H9 (cell line): Measurements from ENCODE around the gene CSRNP2. TPM values are rescaled to one million over a fixed set of nuclear protein-coding genes. Genes with fewer than 3 reads are reported as not detected.
A peak's percentile ranks its signal among the peaks of the same experiment; 100 is the strongest.

Experiments used
- DNase-seq: peaks from one replicate; pipeline ENCODE4 v3.0.0-alpha.2; 2017
- H2AFZ ChIP-seq: one replicate; pipeline ENCODE4 v1.6.1; 2013; ENCODE audit warnings: mild to moderate bottlenecking, low read length, control low read depth, moderate library complexity
- H2AK5ac ChIP-seq: 2 replicates; pipeline ENCODE4 v1.6.1; 2013; ENCODE audit warnings: low read length, control low read depth, mixed read lengths; ENCODE audit not compliant: insufficient read length
- H2BK120ac ChIP-seq: one replicate; pipeline ENCODE4 v1.6.1; 2013; ENCODE audit warnings: low read depth, mild to moderate bottlenecking, low read length, control low read depth, inconsistent platforms; ENCODE audit not compliant: poor library complexity, severe bottlenecking
- H2BK12ac ChIP-seq: 2 replicates; pipeline ENCODE4 v1.6.1; 2013; ENCODE audit warnings: low read length, control low read depth, mixed read lengths, low read depth; ENCODE audit not compliant: insufficient read length
- H2BK15ac ChIP-seq: 2 replicates; pipeline ENCODE4 v1.6.1; 2013; ENCODE audit warnings: low read depth, low read length, control low read depth
- H2BK20ac ChIP-seq: one replicate; pipeline ENCODE4 v1.6.1; 2013; ENCODE audit warnings: low read depth, mild to moderate bottlenecking, low read length, control low read depth, inconsistent platforms; ENCODE audit not compliant: poor library complexity, severe bottlenecking
- H2BK5ac ChIP-seq: 2 replicates; pipeline ENCODE4 v1.6.1; 2013; ENCODE audit warnings: low read length, control low read depth, mixed read lengths; ENCODE audit not compliant: insufficient read length
- H3K14ac ChIP-seq: 2 replicates; pipeline ENCODE4 v1.6.1; 2013; ENCODE audit warnings: low read length, control low read depth; ENCODE audit not compliant: insufficient read depth
- H3K18ac ChIP-seq: 2 replicates; pipeline ENCODE4 v1.6.1; 2013; ENCODE audit warnings: low read depth, mild to moderate bottlenecking, mixed read lengths, low read length, control low read depth; ENCODE audit not compliant: insufficient read length
- H3K23ac ChIP-seq: 2 replicates; pipeline ENCODE4 v1.6.1; 2013; ENCODE audit warnings: low read length, control low read depth, mixed read lengths, low read depth; ENCODE audit not compliant: insufficient read length
- H3K23me2 ChIP-seq: 2 replicates; pipeline ENCODE4 v1.6.1; 2013; ENCODE audit warnings: low read depth, mild to moderate bottlenecking, mixed read lengths, low read length, control low read depth; ENCODE audit not compliant: insufficient read length, poor library complexity, severe bottlenecking
- H3K27ac ChIP-seq: 2 replicates; pipeline ENCODE4 v1.5.1; 2013; ENCODE audit warnings: low read length, control low read depth, mixed read lengths, low read depth; ENCODE audit not compliant: insufficient read length
- H3K27me3 ChIP-seq: 2 replicates; pipeline ENCODE4 v1.6.1; 2013; ENCODE audit warnings: low read length, control low read depth, inconsistent platforms; ENCODE audit not compliant: insufficient read depth
- H3K4ac ChIP-seq: 2 replicates; pipeline ENCODE4 v1.6.1; 2013; ENCODE audit warnings: low read depth, mild to moderate bottlenecking, control low read depth, inconsistent platforms, low read length, moderate library complexity
- H3K4me1 ChIP-seq: 2 replicates; pipeline ENCODE4 v1.6.1; 2013; ENCODE audit warnings: low read length, control low read depth, inconsistent platforms; ENCODE audit not compliant: insufficient read depth
- H3K4me2 ChIP-seq: 2 replicates; pipeline ENCODE4 v1.6.1; 2013; ENCODE audit warnings: low read length, control low read depth, mixed read lengths; ENCODE audit not compliant: insufficient read length, insufficient read depth
- H3K56ac ChIP-seq: 2 replicates; pipeline ENCODE4 v1.6.1; 2013; ENCODE audit warnings: low read depth, mild to moderate bottlenecking, mixed read lengths, low read length, control low read depth; ENCODE audit not compliant: insufficient read length
- H3K79me1 ChIP-seq: 2 replicates; pipeline ENCODE4 v1.6.1; 2013; ENCODE audit warnings: low read depth, mild to moderate bottlenecking, moderate library complexity, low read length, control low read depth, inconsistent platforms; ENCODE audit not compliant: insufficient read depth, poor library complexity, severe bottlenecking
- H3K79me2 ChIP-seq: 2 replicates; pipeline ENCODE4 v1.6.1; 2013; ENCODE audit warnings: low read length, control low read depth, inconsistent platforms; ENCODE audit not compliant: insufficient read depth
- H3K9ac ChIP-seq: 2 replicates; pipeline ENCODE4 v1.6.1; 2013; ENCODE audit warnings: low read length, control low read depth, mixed read lengths; ENCODE audit not compliant: insufficient read length; ENCODE audit errors: extremely low read depth
- H3K9me3 ChIP-seq: one replicate; pipeline ENCODE4 v1.6.1; 2013; ENCODE audit warnings: low read depth, low read length, inconsistent platforms; ENCODE audit not compliant: control insufficient read depth
- H3T11ph ChIP-seq: one replicate; pipeline ENCODE4 v1.6.1; 2013; ENCODE audit warnings: mild to moderate bottlenecking, low read length, control low read depth, inconsistent platforms
- H4K20me1 ChIP-seq: one replicate; pipeline ENCODE4 v1.6.1; 2013; ENCODE audit not compliant: control insufficient read depth, insufficient read length, insufficient read depth
- H4K5ac ChIP-seq: 2 replicates; pipeline ENCODE4 v1.6.1; 2013; ENCODE audit warnings: low read depth, mild to moderate bottlenecking, mixed read lengths, low read length, control low read depth; ENCODE audit not compliant: insufficient read length
- H4K8ac ChIP-seq: replicated peaks from 2 replicates; pipeline ENCODE4 v1.6.1; 2013; ENCODE audit warnings: low read length, control low read depth, mixed read lengths, low read depth; ENCODE audit not compliant: insufficient read length
- H4K91ac ChIP-seq: 2 replicates; pipeline ENCODE4 v1.6.1; 2013; ENCODE audit warnings: low read depth, mild to moderate bottlenecking, moderate library complexity, mixed read lengths, low read length, control low read depth; ENCODE audit not compliant: insufficient read length
- H3K27ac Mint-ChIP-seq, 3 experiments: 2 replicates in 2 of 3; 3 replicates in 1 of 3; pipeline ENCODE4 v1.8.0; 2020 to 2021; ENCODE audit warnings: mixed read lengths in 3 of 3, mild to moderate bottlenecking in 1 of 3, moderate library complexity in 1 of 3
- H3K27me3 Mint-ChIP-seq: 2 replicates; pipeline ENCODE4 v1.8.0; 2021; ENCODE audit warnings: low read depth, mild to moderate bottlenecking, moderate library complexity, mixed read lengths
- H3K36me3 Mint-ChIP-seq, 3 experiments: 2 replicates in 2 of 3; 3 replicates in 1 of 3; pipeline ENCODE4 v1.8.0; 2020 to 2021; ENCODE audit warnings: low read depth in 3 of 3, mixed read lengths in 3 of 3; ENCODE audit not compliant: insufficient read depth in 1 of 3
- H3K4me1 Mint-ChIP-seq, 2 experiments: 2 replicates each; pipeline ENCODE4 v1.8.0; 2020; ENCODE audit warnings: mixed read lengths in 2 of 2
- H3K4me3 Mint-ChIP-seq, 2 experiments: 2 replicates in 1 of 2; 3 replicates in 1 of 2; pipeline ENCODE4 v1.8.0; 2020 to 2021; ENCODE audit warnings: mild to moderate bottlenecking in 2 of 2, mixed read lengths in 2 of 2, moderate library complexity in 1 of 2
- H3K9me3 Mint-ChIP-seq, 2 experiments: 2 replicates in 1 of 2; 3 replicates in 1 of 2; pipeline ENCODE4 v1.8.0; 2020; ENCODE audit warnings: mild to moderate bottlenecking in 2 of 2, mixed read lengths in 2 of 2, moderate library complexity in 1 of 2
- CTCF ChIP-seq: fragments of 200-600 bp; sonication (generic); conservative IDR thresholded peaks from 3 replicates; pipeline ENCODE4 v1.8.0; 2021; ENCODE audit warnings: antibody characterized with exemption, mild to moderate bottlenecking
- WGBS: extraction: QIAGEN DNeasy Blood & Tissue Kit; methylation state at CpG from one replicate; pipeline ENCODE4 v1.1.7; 2013; ENCODE audit warnings: missing lambda C conversion rate, low lambda C conversion rate, mixed read lengths; ENCODE audit not compliant: insufficient read length; ENCODE audit errors: extremely low coverage; 5-methylcytosine and 5-hydroxymethylcytosine counted together
- total RNA-seq: library from RNA; stranded (reverse); gene quantifications from 2 replicates; pipeline ENCODE4 v1.2.1, GENCODE V29; 2021

CSRNP2 gene
- total RNA-seq, 1 experiment from 2014 or later: 38.6 TPM

- Histone ChIP-seq H2AK5ac (no peak overlapping the region), H3K23me2 (no peaks in the 10 kb centered on the region), H3T11ph (no peak overlapping the region), H3K9me3 (no peaks in the 10 kb centered on the region), H3K27me3 (no peaks in the 10 kb centered on the region), H2AFZ (no peak overlapping the region), H4K8ac (no peak overlapping the region), H3K4me2 (no peak overlapping the region), H4K91ac (no peak overlapping the region), H3K4ac (no peak overlapping the region), H3K18ac (no peak overlapping the region), H3K27ac (no peak overlapping the region), H3K4me1 (no peaks in the 10 kb centered on the region), H2BK15ac (no peak overlapping the region), H4K5ac (no peak overlapping the region), H3K14ac (no peak overlapping the region), H3K23ac (no peak overlapping the region), H3K56ac (no peak overlapping the region), H2BK5ac (no peak overlapping the region), H3K9ac (no peak overlapping the region), H2BK20ac (no peak overlapping the region), H3K79me2 (no peaks in the 10 kb centered on the region), H2BK12ac (no peak overlapping the region), H4K20me1 (no peaks in the 10 kb centered on the region), H2BK120ac (no peak overlapping the region), H3K79me1 (no peaks in the 10 kb centered on the region)
- no peak for DNase-seq
- Mint-ChIP-seq H3K27ac (0 out of 7 replicates have a peak overlapping the region, but pooled peaks of 1 of the 3 experiments have one; percentile 8), H3K4me1 (peaks cover 4% of the 10 kb centered on the region in 2 experiments), H3K36me3 (no peaks in the 10 kb centered on the region), H3K9me3 (no peaks in the 10 kb centered on the region), H3K27me3 (peaks cover 3% of the 10 kb centered on the region), H3K4me3 (no peak overlapping the region)
- WGBS: no CpG with 5 or more reads among the region's 4 CpGs
- no peak for TF ChIP-seq CTCF
These were observed 49.8 kb downstream of the CSRNP2 start for GRCh38 chr12:51033457-51034089.
